Stomach (tissue), 9 donors: Measurements from ENCODE around the gene CDC42EP1. TPM values are rescaled to one million over a fixed set of nuclear protein-coding genes. Genes with fewer than 3 reads are reported as not detected.
"Not testable (repeated sequence)": the region's sequence is repeated elsewhere in the genome, so short reads cannot be mapped to it uniquely, and the experiment has no call there.

Experiments used
- DNase-seq, 2 donors: peaks; one replicate each; pipeline versions ENCODE4 v3.0.0 to v3.0.0-alpha.2; 2013 to 2019
- H3K27ac ChIP-seq, 5 donors: fragments of 200-600 bp in 4 of 5; sonication (generic) in 4 of 5; one replicate each; pipeline ENCODE4 v1.5.1; 2013 to 2019; ENCODE audit warnings: mild to moderate bottlenecking in 1 of 5, moderate library complexity in 1 of 5
- H3K27me3 ChIP-seq, 3 donors: fragments of 200-600 bp; sonication (generic); one replicate each; pipeline ENCODE4 v1.5.1; 2017 to 2019; ENCODE audit warnings: mixed run types in 1 of 3
- H3K36me3 ChIP-seq, 4 donors: fragments of 200-600 bp; sonication (generic); 1 replicate in 3 of 4; 2 replicates in 1 of 4; pipeline ENCODE4 v1.5.1; 2016 to 2019
- H3K4me1 ChIP-seq, 4 donors: fragments of 200-600 bp; sonication (generic); one replicate each; pipeline ENCODE4 v1.5.1; 2016 to 2019
- H3K4me3 ChIP-seq, 4 donors: fragments of 200-600 bp; sonication (generic) in 3 of 4; one replicate each; pipeline ENCODE4 v1.5.1; 2016 to 2019; ENCODE audit warnings: mild to moderate bottlenecking in 1 of 4
- H3K9me3 ChIP-seq, 4 donors: fragments of 200-600 bp; sonication (generic); one replicate each; pipeline ENCODE4 v1.5.1; 2016 to 2019
- EP300 ChIP-seq: sonication (generic); formaldehyde crosslinking; IDR thresholded peaks from one replicate; pipeline ENCODE4 v1.6.1; 2017; ENCODE audit warnings: antibody characterized with exemption
- POLR2A ChIP-seq, 4 donors: fragments of 450-650 bp; IDR thresholded peaks; one replicate each; pipeline ENCODE4 v1.6.1; 2016; ENCODE audit warnings: antibody characterized with exemption in 4 of 4, control low read depth in 2 of 4, mild to moderate bottlenecking in 1 of 4, moderate library complexity in 1 of 4
- POLR2AphosphoS5 ChIP-seq, 3 donors: sonication (generic); formaldehyde crosslinking; IDR thresholded peaks; one replicate each; pipeline ENCODE4 v1.6.1; 2016; ENCODE audit warnings: antibody characterized with exemption in 3 of 3
- WGBS, 5 donors: extraction: QIAGEN DNeasy Blood & Tissue Kit in 3 of 5; methylation state at CpG; one replicate each; pipeline versions ENCODE4 v1.1.5 to v1.1.7; 2013 to 2018; 5-methylcytosine and 5-hydroxymethylcytosine counted together
- intact Hi-C: fragments of 100-400 bp; cut with DNase I; formaldehyde crosslinking; loops from one replicate; pipeline ENCODE4 v1.15.1; 2023; ENCODE audit warnings: low total_unique reads
- polyA plus RNA-seq, 3 donors: library from polyadenylated mRNA; stranded (reverse); fragments of 200-250 nt; gene quantifications; one replicate each; pipeline ENCODE4 v1.2.3, GENCODE V29; 2013
- total RNA-seq, 5 donors: library from RNA; depleted of rRNA; stranded (reverse); fragments of >200 nt; gene quantifications; one replicate each; pipeline versions ENCODE4 v1.1.0 to v1.2.3, GENCODE V29; 2014 to 2016
- TF ChIP-seq, protein P1 (sequence below), 7 experiments: fragments of 450-650 bp in 4 of 7; fragments of 200-600 bp in 3 of 7; sonication (generic) in 3 of 7; IDR thresholded peaks; one replicate each; pipeline ENCODE4 v1.5.1; 2016 to 2019; ENCODE audit warnings: antibody characterized with exemption in 7 of 7, control low read depth in 2 of 7, mild to moderate bottlenecking in 1 of 7
- donor health status: healthy with polysubstance abuse.
- donor health status: Bipolar disorder and iron deficiency.
- donor health status: healthy.

CDC42EP1 gene
- total and polyA plus RNA-seq, 8 donors: 28.6 to 195 (median 80.1) TPM

DNA sequence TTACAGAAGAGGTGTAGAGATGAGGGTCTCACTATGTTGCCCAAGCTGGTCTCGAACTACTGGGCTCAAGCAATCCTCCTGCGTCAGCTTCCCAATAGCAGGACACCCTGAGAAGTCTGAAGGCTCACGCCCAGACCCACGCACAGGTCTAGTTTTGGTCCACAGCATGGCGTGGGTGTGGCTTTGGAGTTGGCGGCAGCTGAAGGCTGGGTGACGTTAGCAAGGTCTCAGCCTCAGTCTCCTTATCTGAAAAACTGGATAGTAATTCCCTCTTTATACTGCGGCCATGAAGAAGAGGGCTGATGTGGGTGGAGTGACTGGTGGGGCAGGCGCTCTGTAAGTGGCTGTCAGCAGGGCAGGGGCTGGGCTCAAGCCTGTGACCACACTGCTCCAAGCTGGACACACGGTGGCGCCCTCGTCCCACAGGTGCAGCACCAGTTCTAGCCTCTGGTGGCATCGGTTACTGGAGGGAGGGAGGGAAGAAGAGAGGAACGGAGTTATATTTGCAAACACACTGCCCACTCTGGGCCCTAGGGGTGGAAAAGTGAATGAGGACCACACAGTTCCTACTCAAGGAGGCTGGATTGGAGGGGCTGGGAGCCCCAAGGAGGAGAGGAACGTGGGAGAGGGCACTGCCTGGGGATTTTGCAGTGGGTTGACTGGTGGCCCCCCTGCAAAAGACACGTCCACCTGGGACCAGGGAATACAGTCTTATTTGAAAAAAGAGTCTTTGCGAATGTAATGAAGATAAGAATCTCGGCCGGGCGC, 21.5 kb upstream of the CDC42EP1 start:
- Histone ChIP-seq H3K27me3 (no peaks in the 10 kb centered on the region), H3K4me3 (peak overlapping the region in 2 of 4 donors; percentile 5 to 11), H3K27ac (peak overlapping the region in 3 of 5 donors; percentile 8 to 39 (median 30)), H3K36me3 (no peaks in the 10 kb centered on the region), H3K9me3 (no peaks in the 10 kb centered on the region), H3K4me1 (peaks cover 8 to 58% (median 21%) of the 10 kb centered on the region in 4 donors)
- WGBS, 5 donors: 8 to 18% (median 12%) methylated on average over 20 of the region's 20 CpGs
- intact Hi-C loops: no loop called here
- TF ChIP-seq, protein P1, sequence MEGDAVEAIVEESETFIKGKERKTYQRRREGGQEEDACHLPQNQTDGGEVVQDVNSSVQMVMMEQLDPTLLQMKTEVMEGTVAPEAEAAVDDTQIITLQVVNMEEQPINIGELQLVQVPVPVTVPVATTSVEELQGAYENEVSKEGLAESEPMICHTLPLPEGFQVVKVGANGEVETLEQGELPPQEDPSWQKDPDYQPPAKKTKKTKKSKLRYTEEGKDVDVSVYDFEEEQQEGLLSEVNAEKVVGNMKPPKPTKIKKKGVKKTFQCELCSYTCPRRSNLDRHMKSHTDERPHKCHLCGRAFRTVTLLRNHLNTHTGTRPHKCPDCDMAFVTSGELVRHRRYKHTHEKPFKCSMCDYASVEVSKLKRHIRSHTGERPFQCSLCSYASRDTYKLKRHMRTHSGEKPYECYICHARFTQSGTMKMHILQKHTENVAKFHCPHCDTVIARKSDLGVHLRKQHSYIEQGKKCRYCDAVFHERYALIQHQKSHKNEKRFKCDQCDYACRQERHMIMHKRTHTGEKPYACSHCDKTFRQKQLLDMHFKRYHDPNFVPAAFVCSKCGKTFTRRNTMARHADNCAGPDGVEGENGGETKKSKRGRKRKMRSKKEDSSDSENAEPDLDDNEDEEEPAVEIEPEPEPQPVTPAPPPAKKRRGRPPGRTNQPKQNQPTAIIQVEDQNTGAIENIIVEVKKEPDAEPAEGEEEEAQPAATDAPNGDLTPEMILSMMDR (IDR thresholded peaks at IDR 0.05): peak in 5 of 7 experiments; percentile 81 to 99 (median 96)
- TF ChIP-seq POLR2AphosphoS5 (IDR thresholded peaks at IDR 0.05): peak in 1 of 3 donors; percentile 90
- TF ChIP-seq POLR2A (IDR thresholded peaks at IDR 0.05): no peak
- peak; percentile 95 to 98 for DNase-seq

DNA sequence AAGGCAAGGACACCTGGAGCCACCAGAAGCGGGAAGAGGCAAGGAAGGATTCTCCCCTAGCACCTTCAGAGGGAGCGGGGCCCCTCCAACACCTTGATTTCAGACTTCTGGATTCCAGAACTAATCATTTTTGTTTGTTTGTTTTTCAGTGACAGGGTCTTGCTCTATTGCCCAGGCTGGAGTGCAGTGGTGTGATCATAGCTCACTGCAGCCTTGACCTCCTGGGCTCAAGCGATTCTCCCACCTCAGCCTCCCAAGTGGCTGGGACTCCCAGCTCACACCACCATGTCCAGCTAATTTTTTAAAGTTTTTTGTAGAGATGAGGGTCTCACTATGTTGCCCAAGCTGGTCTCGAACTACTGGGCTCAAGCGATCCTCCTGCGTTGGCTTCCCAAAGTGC, 20.5 kb upstream of the CDC42EP1 start:
- not testable (repeated sequence) for H3K27ac ChIP-seq, DNase-seq, H3K36me3 ChIP-seq, H3K4me3 ChIP-seq, H3K27me3 ChIP-seq, H3K9me3 ChIP-seq
- WGBS, 5 donors: 88 to 96% (median 93%) methylated on average over 6 of the region's 6 CpGs
- intact Hi-C loops: loop anchor here (10.0 kb wide), 1 partner anchor 55 kb away; no protein-coding TSS in a partner anchor
- peaks cover 8 to 58% (median 24%) of the 10 kb centered on the region in 4 donors for H3K4me1 ChIP-seq

DNA sequence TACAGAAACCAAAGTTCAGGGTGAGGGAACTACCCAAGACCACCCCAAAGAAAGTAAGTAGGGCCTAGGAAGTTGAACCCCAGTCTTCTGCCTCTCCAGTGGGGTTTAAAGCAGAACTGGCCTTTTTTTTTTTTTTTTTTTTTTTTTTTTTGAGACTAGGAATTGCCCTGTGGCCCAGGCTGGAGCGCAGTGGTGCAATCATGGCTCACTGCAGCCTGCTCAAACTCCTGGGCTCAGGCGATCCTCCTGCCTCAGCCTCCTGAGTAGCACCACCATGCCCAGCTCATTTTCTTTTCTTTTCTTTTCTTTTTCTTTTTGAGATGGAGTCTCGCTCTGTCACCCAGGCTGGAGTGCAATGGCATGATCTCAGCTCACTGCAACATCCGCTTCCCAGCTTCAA, 17.9 kb upstream of the CDC42EP1 start:
- H3K9me3 ChIP-seq, H3K27me3 ChIP-seq, DNase-seq, H3K36me3 ChIP-seq, H3K4me3 ChIP-seq: not testable (repeated sequence)
- intact Hi-C loops: loop anchor here (10.0 kb wide), 1 partner anchor 52 kb away; no protein-coding TSS in a partner anchor
- WGBS, 5 donors: 84 to 100% (median 96%) methylated on average over 4 of the region's 4 CpGs
- H3K4me1 ChIP-seq: peaks cover 34 to 84% (median 50%) of the 10 kb centered on the region in 4 donors
- H3K27ac ChIP-seq: peak overlapping the region in 4 of 5 donors; percentile 39 to 83 (median 78)

DNA sequence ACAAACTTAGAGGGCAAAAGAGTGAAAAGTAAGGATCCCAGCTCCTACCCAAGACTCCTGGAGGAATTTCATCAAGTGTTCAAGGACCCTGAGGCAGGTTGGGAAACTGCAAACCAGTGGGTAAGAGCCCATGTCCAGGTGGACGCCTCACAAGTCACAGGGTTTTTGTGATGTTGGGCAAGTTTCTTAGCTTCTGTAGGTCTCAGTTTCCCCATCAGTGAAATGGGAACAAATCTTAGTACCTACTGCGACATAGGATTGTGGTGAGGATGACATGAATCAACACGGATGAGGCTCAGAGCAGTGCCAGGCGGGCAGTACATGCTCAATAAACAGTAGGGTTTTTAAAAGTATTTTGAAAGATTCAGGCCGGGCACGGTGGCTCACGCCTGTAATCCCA, 17.3 kb upstream of the CDC42EP1 start:
- Histone ChIP-seq H3K4me1 (peaks cover 36 to 88% (median 56%) of the 10 kb centered on the region in 4 donors), H3K36me3 (no peaks in the 10 kb centered on the region), H3K4me3 (no peak overlapping the region), H3K27ac (peak overlapping the region in 1 of 5 donors; percentile 83), H3K27me3 (no peaks in the 10 kb centered on the region), H3K9me3 (no peaks in the 10 kb centered on the region)
- peak in 1 of 2 donors; percentile 0 for DNase-seq
- no peak for TF ChIP-seq POLR2A (IDR thresholded peaks at IDR 0.05)
- no peak for TF ChIP-seq POLR2AphosphoS5 (IDR thresholded peaks at IDR 0.05)
- TF ChIP-seq EP300: no peak
- TF ChIP-seq, protein P1 (IDR thresholded peaks at IDR 0.05): no peak
- 86 to 99% (median 91%) methylated on average over 7 of the region's 7 CpGs for WGBS, 5 donors
- intact Hi-C loops: loop anchor here (10.0 kb wide), 1 partner anchor 52 kb away; no protein-coding TSS in a partner anchor

DNA sequence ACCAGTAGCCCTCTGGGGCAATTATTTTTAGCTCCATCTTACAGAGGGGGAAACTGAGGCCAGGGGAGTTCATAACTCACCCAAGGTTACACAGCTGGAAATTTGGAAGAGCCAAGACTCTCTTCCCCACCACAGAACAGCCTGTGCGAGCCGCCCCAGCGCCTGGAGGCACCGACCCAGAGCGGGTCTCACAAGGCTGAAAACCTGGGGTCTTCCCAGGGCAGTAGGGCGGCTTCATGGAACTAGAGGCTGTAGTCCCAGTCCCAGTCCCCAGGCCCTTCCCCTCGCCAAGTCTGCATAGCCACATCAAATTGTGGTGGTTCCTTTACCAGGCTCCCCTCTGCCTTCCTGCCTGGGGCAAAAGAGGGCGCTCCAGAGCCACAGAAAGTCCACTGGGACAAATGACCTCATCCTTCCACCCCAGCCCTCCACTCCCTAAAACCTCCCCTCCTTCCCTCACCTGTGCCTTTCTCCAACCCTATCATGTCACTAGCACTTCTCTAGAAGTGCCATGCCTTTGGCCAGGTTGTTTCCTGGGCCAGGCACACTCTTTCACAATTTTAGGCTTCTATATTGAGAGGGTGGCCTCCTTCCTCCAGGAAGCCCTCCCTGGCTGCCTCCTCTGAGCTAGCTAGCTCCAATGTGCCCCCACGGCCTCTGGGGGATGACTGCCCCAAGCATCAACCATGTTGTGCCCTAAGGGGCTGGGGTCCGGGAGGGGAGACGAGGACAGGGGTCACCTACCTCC, 15.2 kb upstream of the CDC42EP1 start:
- intact Hi-C loops: loop anchor here (10.0 kb wide), 1 partner anchor 50 kb away; no protein-coding TSS in a partner anchor
- Histone ChIP-seq H3K4me1 (peaks cover 42 to 86% (median 64%) of the 10 kb centered on the region in 4 donors), H3K36me3 (no peaks in the 10 kb centered on the region), H3K27ac (peak overlapping the region; percentile 93 to 98 (median 95)), H3K27me3 (no peaks in the 10 kb centered on the region), H3K9me3 (no peaks in the 10 kb centered on the region), H3K4me3 (peak overlapping the region; percentile 19 to 37 (median 32))
- DNase-seq: peak; percentile 90 to 91
- TF ChIP-seq, protein P1 (IDR thresholded peaks at IDR 0.05): peak in 5 of 7 experiments; percentile 60 to 88 (median 73)
- TF ChIP-seq POLR2AphosphoS5 (IDR thresholded peaks at IDR 0.05) (peak in 1 of 3 donors; percentile 47), POLR2A (IDR thresholded peaks at IDR 0.05) (no peak)
- WGBS, 5 donors: 31 to 44% (median 35%) methylated on average over 11 of the region's 11 CpGs
